ENCODE results near the gene BAIAP2L1.

BAIAP2L1 gene

GRCh38 chr7:98395481-98395880 is 5.4 kb downstream of the BAIAP2L1 start:
- WGBS: 95% methylated on average over 4 of the region's 4 CpGs
- Histone ChIP-seq H2BK5ac (ENCODE audit: low read depth, low read length, poor library complexity, severe bottlenecking) (no peak overlapping the region), H3K23ac (ENCODE audit: low read length in 2 of 2) (no peak overlapping the region), H2AK5ac (ENCODE audit: low read length, severe bottlenecking) (no peak overlapping the region), H3K18ac (ENCODE audit: low read depth in 1 of 2, low read length in 2 of 2) (no peak overlapping the region), H3K27me3 (ENCODE audit: control insufficient read depth in 1 of 2, insufficient read depth in 1 of 2, low read length in 2 of 2) (peaks cover 0 to 5% of the 10 kb centered on the region in 2 experiments), H3K14ac (ENCODE audit: low read length in 2 of 2) (no peak overlapping the region), H2BK120ac (ENCODE audit: low read depth, low read length) (no peak overlapping the region), H3K4me2 (ENCODE audit: low read length, poor library complexity, severe bottlenecking) (no peak overlapping the region), H2AFZ (ENCODE audit: low read depth, low read length) (no peak overlapping the region), H3K27ac (ENCODE audit: low read length, poor library complexity, severe bottlenecking) (no peak overlapping the region), H3K79me1 (replicated peaks; ENCODE audit: low read length, poor library complexity, severe bottlenecking) (no peaks in the 10 kb centered on the region), H4K91ac (ENCODE audit: low read length) (no peak overlapping the region), H3K4ac (ENCODE audit: low read depth in 1 of 2, low read length in 2 of 2) (no peak overlapping the region), H3K9me3 (ENCODE audit: control insufficient read depth, low read length) (no peaks in the 10 kb centered on the region), H2BK15ac (ENCODE audit: low read depth, poor library complexity, severe bottlenecking) (no peak overlapping the region), H3K4me1 (ENCODE audit: control insufficient read depth, insufficient read depth, low read depth, low read length) (peaks cover 8% of the 10 kb centered on the region), H3K36me3 (ENCODE audit: control insufficient read depth in 1 of 2, insufficient read depth in 2 of 2, low read depth in 1 of 2, low read length in 2 of 2) (no peaks in the 10 kb centered on the region), H3K4me3 (ENCODE audit: insufficient read depth in 1 of 2, low read depth in 1 of 2, low read length in 2 of 2) (no peak overlapping the region), H4K8ac (ENCODE audit: low read length) (no peak overlapping the region), H3K9ac (ENCODE audit: low read length) (no peak overlapping the region), H2BK12ac (ENCODE audit: low read length in 2 of 2) (no peak overlapping the region)
- no peak for DNase-seq

- DNase-seq: peak; percentile 95
- Histone ChIP-seq H4K91ac (ENCODE audit: low read length) (no peak overlapping the region), H3K4me3 (ENCODE audit: insufficient read depth in 1 of 2, low read depth in 1 of 2, low read length in 2 of 2) (no peak overlapping the region), H3K18ac (ENCODE audit: low read depth in 1 of 2, low read length in 2 of 2) (no peak overlapping the region), H2BK120ac (ENCODE audit: low read depth, low read length) (no peak overlapping the region), H3K4me1 (ENCODE audit: control insufficient read depth, insufficient read depth, low read depth, low read length) (peaks cover 6% of the 10 kb centered on the region), H2BK5ac (ENCODE audit: low read depth, low read length, poor library complexity, severe bottlenecking) (no peak overlapping the region), H2BK15ac (ENCODE audit: low read depth, poor library complexity, severe bottlenecking) (no peak overlapping the region), H3K9me3 (ENCODE audit: control insufficient read depth, low read length) (no peaks in the 10 kb centered on the region), H3K23ac (ENCODE audit: low read length in 2 of 2) (no peak overlapping the region), H3K9ac (ENCODE audit: low read length) (no peak overlapping the region), H3K36me3 (ENCODE audit: control insufficient read depth in 1 of 2, insufficient read depth in 2 of 2, low read depth in 1 of 2, low read length in 2 of 2) (no peaks in the 10 kb centered on the region), H3K27me3 (ENCODE audit: control insufficient read depth in 1 of 2, insufficient read depth in 1 of 2, low read length in 2 of 2) (peaks cover 0 to 5% of the 10 kb centered on the region in 2 experiments), H3K4me2 (ENCODE audit: low read length, poor library complexity, severe bottlenecking) (no peak overlapping the region), H3K27ac (ENCODE audit: low read length, poor library complexity, severe bottlenecking) (peak overlapping the region; percentile 60), H2BK12ac (ENCODE audit: low read length in 2 of 2) (no peak overlapping the region), H2AFZ (ENCODE audit: low read depth, low read length) (no peak overlapping the region), H3K79me1 (replicated peaks; ENCODE audit: low read length, poor library complexity, severe bottlenecking) (no peaks in the 10 kb centered on the region), H3K14ac (ENCODE audit: low read length in 2 of 2) (no peak overlapping the region), H3K4ac (ENCODE audit: low read depth in 1 of 2, low read length in 2 of 2) (no peak overlapping the region), H4K8ac (ENCODE audit: low read length) (no peak overlapping the region), H2AK5ac (ENCODE audit: low read length, severe bottlenecking) (no peak overlapping the region)
- 26% methylated on average over 3 of the region's 5 CpGs for WGBS
Measured at GRCh38 chr7:98394377-98394836, 6.5 kb downstream of the BAIAP2L1 start.

- Histone ChIP-seq H2BK5ac (ENCODE audit: low read depth, low read length, poor library complexity, severe bottlenecking) (no peak overlapping the region), H2AFZ (ENCODE audit: low read depth, low read length) (no peak overlapping the region), H3K4me1 (ENCODE audit: control insufficient read depth, insufficient read depth, low read depth, low read length) (peaks cover 6% of the 10 kb centered on the region), H4K91ac (ENCODE audit: low read length) (no peak overlapping the region), H2BK12ac (ENCODE audit: low read length in 2 of 2) (no peak overlapping the region), H3K23ac (ENCODE audit: low read length in 2 of 2) (no peak overlapping the region), H3K27me3 (ENCODE audit: control insufficient read depth in 1 of 2, insufficient read depth in 1 of 2, low read length in 2 of 2) (peaks cover 0 to 2% of the 10 kb centered on the region in 2 experiments), H3K79me1 (replicated peaks; ENCODE audit: low read length, poor library complexity, severe bottlenecking) (peaks cover 6% of the 10 kb centered on the region), H3K18ac (ENCODE audit: low read depth in 1 of 2, low read length in 2 of 2) (no peak overlapping the region), H3K9ac (ENCODE audit: low read length) (no peak overlapping the region), H3K4ac (ENCODE audit: low read depth in 1 of 2, low read length in 2 of 2) (no peak overlapping the region), H3K27ac (ENCODE audit: low read length, poor library complexity, severe bottlenecking) (no peak overlapping the region), H3K4me3 (ENCODE audit: insufficient read depth in 1 of 2, low read depth in 1 of 2, low read length in 2 of 2) (no peak overlapping the region), H3K14ac (ENCODE audit: low read length in 2 of 2) (no peak overlapping the region), H2BK120ac (ENCODE audit: low read depth, low read length) (no peak overlapping the region), H2BK15ac (ENCODE audit: low read depth, poor library complexity, severe bottlenecking) (no peak overlapping the region), H3K9me3 (ENCODE audit: control insufficient read depth, low read length) (no peaks in the 10 kb centered on the region), H2AK5ac (ENCODE audit: low read length, severe bottlenecking) (no peak overlapping the region), H4K8ac (ENCODE audit: low read length) (no peak overlapping the region), H3K36me3 (ENCODE audit: control insufficient read depth in 1 of 2, insufficient read depth in 2 of 2, low read depth in 1 of 2, low read length in 2 of 2) (peaks cover 0 to 4% of the 10 kb centered on the region in 2 experiments), H3K4me2 (ENCODE audit: low read length, poor library complexity, severe bottlenecking) (no peak overlapping the region)
- 87% methylated on average over 7 of the region's 9 CpGs for WGBS
- DNase-seq: no peak
Measured at GRCh38 chr7:98387544-98388226, 13.2 kb downstream of the BAIAP2L1 start.

- no peak overlapping the region for H2BK12ac ChIP-seq (ENCODE audit: low read length in 2 of 2)
- H3K79me1 ChIP-seq (replicated peaks; ENCODE audit: low read length, poor library complexity, severe bottlenecking): peaks cover 8% of the 10 kb centered on the region
- no peak overlapping the region for H3K4ac ChIP-seq (ENCODE audit: low read depth in 1 of 2, low read length in 2 of 2)
- no peak overlapping the region for H2AK5ac ChIP-seq (ENCODE audit: low read length, severe bottlenecking)
- no peaks in the 10 kb centered on the region for H3K9me3 ChIP-seq (ENCODE audit: control insufficient read depth, low read length)
- H3K27ac ChIP-seq (ENCODE audit: low read length, poor library complexity, severe bottlenecking): no peak overlapping the region
- no peak overlapping the region for H4K8ac ChIP-seq (ENCODE audit: low read length)
- H2BK15ac ChIP-seq (ENCODE audit: low read depth, poor library complexity, severe bottlenecking): no peak overlapping the region
- H3K4me2 ChIP-seq (ENCODE audit: low read length, poor library complexity, severe bottlenecking): no peak overlapping the region
- no peak overlapping the region for H2BK120ac ChIP-seq (ENCODE audit: low read depth, low read length)
- H3K4me3 ChIP-seq (ENCODE audit: insufficient read depth in 1 of 2, low read depth in 1 of 2, low read length in 2 of 2): no peak overlapping the region
- H3K23ac ChIP-seq (ENCODE audit: low read length in 2 of 2): no peak overlapping the region
- whole genome bisulfite sequencing: 94% methylated on average over 8 of the region's 8 CpGs
- no peak overlapping the region for H3K9ac ChIP-seq (ENCODE audit: low read length)
- no peak overlapping the region for H2AFZ ChIP-seq (ENCODE audit: low read depth, low read length)
- H3K4me1 ChIP-seq (ENCODE audit: control insufficient read depth, insufficient read depth, low read depth, low read length): peaks cover 6% of the 10 kb centered on the region
- H3K27me3 ChIP-seq (ENCODE audit: control insufficient read depth in 1 of 2, insufficient read depth in 1 of 2, low read length in 2 of 2): peaks cover 0 to 2% of the 10 kb centered on the region in 2 experiments
- no peak overlapping the region for H2BK5ac ChIP-seq (ENCODE audit: low read depth, low read length, poor library complexity, severe bottlenecking)
- no peak overlapping the region for H4K91ac ChIP-seq (ENCODE audit: low read length)
- H3K36me3 ChIP-seq (ENCODE audit: control insufficient read depth in 1 of 2, insufficient read depth in 2 of 2, low read depth in 1 of 2, low read length in 2 of 2): peaks cover 0 to 4% of the 10 kb centered on the region in 2 experiments
- no peak for DNase-seq
- no peak overlapping the region for H3K14ac ChIP-seq (ENCODE audit: low read length in 2 of 2)
- no peak overlapping the region for H3K18ac ChIP-seq (ENCODE audit: low read depth in 1 of 2, low read length in 2 of 2)
Measured at GRCh38 chr7:98387131-98387530, 13.8 kb downstream of the BAIAP2L1 start.
